Measurements from ENCODE around the gene IRAK1.
A peak's percentile ranks its signal among the peaks of the same experiment; 100 is the strongest.
"Not testable (repeated sequence)": the region's sequence is repeated elsewhere in the genome, so short reads cannot be mapped to it uniquely, and the experiment has no call there.

IRAK1 gene

DNA sequence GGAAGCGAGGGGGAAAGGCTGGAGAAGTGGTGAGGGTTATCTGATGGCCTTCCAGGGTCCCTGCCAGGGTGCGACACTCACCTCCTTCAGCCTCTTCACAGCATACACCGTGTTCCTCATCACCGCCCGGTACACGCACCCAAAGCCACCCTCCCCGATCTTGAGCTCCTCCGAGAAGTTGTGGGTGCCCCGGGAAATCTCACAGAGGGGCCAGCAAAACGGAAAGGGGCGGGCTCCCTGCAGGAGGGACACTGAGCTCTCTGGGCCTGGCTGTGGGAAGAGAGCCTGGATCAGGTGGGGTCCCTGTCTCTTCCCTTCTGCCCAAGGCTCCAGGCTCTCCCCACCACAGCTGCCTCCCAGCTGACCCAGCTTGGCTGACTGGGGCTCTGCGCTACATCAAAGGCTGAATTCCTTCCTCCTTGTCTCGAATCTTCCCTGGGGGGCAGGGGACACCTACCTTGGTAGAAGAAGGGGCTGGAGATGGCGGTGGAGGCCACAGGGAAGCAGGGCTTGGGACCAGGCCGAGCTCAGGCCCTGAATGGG is 1.1 kb downstream of the IRAK1 start:
- no peak for DNase-seq

DNA sequence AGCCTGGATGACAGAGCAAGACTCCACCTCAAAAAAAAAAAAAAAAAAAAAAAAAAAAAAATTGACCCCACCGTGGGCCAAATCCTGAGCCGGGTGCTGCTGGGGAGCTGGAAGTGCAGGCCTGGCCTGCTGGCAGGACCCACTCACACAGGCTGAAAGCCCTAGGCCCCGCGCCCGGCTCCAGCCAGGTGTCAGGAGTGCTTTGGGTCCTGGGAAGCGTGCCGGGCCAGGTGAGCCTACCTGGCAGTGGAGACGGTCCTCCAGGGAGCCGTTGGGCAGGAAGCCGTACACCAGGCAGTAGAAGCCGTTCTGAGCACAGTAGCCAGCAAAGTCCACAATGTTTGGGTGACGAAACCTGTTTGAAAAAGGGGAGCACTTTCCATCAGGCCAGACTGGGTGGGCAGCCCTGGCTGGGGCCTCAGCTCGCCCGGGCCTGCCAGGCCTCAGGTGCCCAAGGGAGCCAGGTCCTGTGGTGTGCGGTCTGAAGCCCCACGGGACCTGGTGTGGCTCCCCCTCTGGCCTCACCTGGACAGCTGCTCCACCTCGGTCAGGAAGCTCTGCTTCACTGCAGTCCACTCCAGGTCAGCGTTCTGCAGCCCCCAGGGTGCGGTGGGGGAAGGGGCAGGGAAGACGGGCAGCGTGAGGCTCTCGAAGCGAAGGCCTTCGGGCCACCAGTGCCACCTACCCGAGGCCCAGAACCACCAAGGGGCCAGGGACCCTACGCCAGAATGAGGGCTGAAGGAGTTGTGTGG is 1.8 kb downstream of the IRAK1 start:
- DNase-seq, result no peak

DNA sequence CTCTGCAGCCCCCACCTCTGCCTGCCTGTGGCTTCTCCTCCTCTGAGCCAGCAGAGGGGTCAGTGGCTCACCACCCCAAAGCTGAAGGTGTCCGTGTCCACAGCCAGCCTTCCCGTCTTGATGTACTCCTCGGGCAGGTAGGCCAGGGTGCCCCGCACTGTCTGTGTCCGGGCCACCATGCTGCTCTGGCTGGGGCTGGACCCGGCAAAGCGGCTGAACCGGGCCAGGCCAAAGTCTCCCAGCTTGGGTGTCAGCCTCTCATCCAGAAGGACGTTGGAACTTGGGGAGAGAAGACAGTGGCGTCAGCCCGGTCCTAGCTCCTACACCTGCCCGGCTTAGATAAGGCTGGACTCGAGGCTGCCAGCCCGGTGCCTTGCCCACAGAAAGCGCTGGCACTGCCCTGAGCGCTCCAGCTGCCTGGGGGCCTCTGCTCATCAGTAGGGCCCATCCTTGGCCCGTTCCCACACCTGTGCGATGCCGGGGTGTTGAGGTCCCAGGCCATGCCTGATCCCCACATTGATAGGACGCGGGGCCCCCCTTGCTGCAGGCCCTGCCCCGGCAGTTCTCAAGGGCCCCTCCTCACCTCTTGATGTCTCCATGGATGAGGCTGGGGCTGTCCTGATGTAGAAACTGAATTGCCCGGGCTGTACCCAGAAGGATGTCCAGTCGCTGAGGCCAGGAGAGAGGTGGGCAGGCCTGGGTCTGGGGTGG is 3.2 kb downstream of the IRAK1 start:
- DNase-seq, result no peak

- DNase-seq, result no peak
Measured at GRCh38 chrX:154015581-154016264, 4.0 kb downstream of the IRAK1 start.

DNA sequence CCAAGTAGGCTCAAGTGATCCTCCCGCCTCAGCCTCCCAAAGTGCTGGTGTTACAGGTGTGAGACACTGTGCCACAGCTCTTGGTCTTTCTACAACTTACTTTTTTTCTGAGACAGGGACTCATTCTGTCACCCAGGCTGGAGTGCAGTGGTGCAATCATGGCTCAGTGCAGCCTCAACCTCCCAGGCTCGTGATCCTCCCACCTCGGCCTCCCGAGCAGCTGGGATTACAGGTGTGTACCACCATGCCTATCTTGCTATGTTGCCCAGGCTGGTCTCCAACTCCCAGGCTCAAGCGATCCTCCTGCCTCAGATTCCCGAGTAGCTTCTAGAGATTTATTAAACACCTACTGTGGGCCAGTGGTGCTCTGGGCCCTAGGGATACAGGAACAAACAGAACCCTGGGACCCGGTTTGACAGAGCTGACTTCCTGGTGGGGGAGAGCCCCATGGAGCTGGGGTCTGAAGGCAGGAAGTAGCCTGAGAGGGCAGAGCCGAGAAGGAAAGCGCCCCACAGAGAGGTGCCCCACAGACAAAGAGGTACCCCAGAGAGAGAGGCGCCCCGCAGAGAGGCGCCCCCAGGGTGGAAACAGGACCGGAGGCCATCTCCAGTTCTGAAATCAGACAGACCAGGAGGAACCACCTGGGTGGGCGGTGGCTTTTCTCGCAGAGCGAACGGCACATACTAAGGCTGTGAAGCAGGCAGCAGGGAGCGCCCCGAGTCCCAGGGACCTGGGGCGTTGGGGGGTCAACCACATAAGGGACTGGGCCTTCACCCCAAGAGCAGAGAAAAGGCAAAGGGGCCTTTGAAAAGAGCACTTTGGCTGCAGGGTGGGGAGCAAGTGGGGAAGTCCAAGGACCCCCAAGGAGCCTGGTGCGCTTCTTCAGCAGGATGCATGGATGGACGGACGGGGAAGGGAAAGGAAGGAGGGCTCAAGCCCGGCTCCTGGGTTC is 5.0 kb downstream of the IRAK1 start:
- DNase-seq, result no peak

GRCh38 chrX:154013614-154014360 is 5.9 kb downstream of the IRAK1 start:
- DNase-seq, result peak; percentile 44

DNA sequence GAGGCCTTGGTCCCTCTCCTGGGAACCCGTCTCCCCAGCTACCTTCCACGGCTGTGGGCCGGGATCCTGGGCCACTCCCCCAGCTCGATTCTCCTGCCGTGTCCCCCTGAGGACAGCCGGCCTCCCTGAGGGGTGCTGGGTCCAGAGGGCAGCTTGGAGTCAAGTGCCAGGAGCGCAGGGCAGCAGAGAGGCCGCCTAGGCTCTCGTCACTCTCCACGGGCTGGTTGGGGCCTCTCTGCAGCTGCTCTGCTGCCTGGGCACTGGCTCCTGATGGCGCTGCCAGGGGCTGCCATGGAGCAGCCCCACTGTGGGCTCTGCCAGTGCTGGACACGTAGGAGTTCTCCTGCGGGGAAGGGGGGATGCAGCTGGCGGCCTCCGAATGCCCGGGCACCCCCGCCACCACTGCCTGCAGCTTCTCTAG is 6.7 kb downstream of the IRAK1 start:
- no peak for DNase-seq

GRCh38 chrX:154012336-154012991 is 7.2 kb downstream of the IRAK1 start:
- DNase-seq, result no peak

DNA sequence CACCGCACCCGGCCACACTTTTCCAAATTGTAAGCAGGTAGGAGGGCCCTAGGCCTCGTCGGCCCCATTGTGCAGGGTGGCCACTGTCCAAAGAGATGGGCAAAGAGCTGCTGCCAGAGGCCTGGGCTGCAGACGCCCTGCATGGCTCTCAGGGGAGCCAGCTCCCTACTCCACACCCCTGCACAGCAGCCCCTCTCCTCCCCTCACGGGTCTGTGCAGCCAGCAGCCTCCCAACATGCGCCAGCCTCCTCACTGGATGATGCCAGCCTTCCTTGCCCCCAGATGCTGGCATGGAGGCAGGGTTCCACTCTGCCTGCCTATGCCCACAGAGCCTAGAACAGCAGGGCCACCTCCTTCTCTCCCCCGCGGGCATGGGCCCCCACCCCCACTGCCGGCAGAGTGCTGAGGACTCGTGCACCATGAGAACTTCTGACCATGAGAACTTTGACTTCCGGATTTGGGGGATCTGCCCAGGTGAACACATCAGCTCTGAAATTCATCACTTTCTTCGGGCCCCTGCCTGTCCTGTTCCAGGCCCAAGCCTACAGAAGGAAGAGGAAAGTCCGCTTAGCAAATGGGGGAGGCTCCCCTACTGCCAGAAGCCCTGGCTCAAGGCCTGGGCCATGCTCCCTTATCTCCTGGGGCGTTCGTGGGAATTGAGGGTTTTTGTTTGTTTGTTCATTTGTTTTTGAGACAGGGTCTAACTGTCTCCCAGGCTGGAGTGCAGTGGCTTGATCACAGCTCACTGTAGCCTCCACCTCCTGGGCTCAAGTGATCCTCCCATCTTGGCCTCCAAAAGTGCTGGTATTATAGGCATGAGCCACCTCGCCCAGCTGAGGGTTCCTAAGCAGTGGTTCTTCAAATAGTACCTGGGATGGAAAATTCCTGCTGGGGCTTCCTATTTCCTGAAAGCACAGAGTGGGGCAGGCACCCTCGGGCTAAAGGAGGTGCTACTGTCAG is 8.0 kb downstream of the IRAK1 start:
- no peak for DNase-seq

- no peak for DNase-seq
Measured at GRCh38 chrX:154010330-154011087, 9.2 kb downstream of the IRAK1 start.

GRCh38 chrX:154008521-154008920 is 11.2 kb downstream of the IRAK1 start:
- DNase-seq, result no peak

DNA sequence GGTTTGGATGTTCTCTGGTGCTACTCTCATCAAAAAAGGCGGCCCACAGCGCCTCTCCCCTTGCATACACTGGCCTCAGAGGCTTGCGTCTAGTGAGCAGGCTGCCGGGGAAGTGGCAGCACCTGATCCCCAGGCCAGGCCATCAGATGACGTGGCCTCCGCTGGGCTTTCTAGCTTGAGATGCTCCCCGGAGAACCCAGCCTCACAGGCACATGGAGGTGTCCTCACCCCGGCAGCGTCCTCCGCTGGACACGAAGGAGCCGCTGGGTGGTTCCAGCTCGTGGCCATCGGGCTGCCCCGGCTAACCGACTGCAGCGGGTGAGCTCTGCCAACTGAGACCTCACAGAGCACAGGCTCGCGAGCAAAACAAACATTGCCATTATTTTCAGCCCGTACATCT is 12.8 kb downstream of the IRAK1 start:
- no peak for DNase-seq

- no peak for DNase-seq
Measured at GRCh38 chrX:154004315-154004714, 15.4 kb downstream of the IRAK1 start.

- peak; percentile 20 for DNase-seq
Measured at GRCh38 chrX:154002215-154002719, 17.4 kb downstream of the IRAK1 start.

GRCh38 chrX:154000051-154000450 is 19.7 kb downstream of the IRAK1 start:
- DNase-seq, result no peak

DNA sequence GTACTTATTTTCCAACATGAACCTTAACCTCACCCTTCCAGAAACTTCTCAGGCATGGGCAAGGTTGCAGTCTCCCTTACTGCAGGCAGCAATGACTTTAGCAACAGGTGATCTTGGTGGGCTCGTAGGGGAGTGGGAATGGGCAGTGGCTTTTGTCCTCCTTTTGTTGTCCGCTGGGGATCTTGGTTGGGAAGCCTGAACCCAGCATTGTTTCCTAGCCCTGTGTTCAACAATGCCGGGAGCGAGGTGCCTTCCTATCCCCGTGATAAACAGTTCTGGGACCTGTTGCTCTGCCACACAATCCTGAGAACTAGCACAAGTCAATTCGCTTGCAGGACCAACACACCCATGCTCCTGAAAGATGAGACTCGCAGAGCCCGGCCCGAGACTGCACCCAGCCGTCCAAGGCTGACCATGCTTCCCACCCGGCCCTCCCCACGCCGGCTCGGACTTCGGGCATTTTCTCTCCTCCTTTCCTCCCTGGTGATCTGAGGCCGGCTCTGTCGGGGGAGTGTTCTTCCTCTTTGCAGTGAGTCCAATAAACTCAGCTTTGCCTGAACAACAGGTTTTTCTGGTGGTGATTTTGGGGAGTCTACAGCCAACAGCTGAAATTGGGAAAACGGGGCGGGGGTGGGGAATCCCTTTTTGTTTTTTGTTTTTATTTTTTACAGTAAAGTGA is 20.2 kb downstream of the IRAK1 start:
- no peak for DNase-seq

GRCh38 chrX:153995504-153995903 is 24.2 kb downstream of the IRAK1 start:
- no peak for DNase-seq

- DNase-seq, result not testable (repeated sequence)
Measured at GRCh38 chrX:153994398-153994797, 25.3 kb downstream of the IRAK1 start.
